ENCODE measurements around the gene MRTFA. TPM values are rescaled to one million over a fixed set of nuclear protein-coding genes. Genes with fewer than 3 reads are reported as not detected.
"Not testable (repeated sequence)": the region's sequence is repeated elsewhere in the genome, so short reads cannot be mapped to it uniquely, and the experiment has no call there.

MRTFA gene
- total RNA-seq, 1 experiment from 2014 or later: 10.5 TPM

DNA sequence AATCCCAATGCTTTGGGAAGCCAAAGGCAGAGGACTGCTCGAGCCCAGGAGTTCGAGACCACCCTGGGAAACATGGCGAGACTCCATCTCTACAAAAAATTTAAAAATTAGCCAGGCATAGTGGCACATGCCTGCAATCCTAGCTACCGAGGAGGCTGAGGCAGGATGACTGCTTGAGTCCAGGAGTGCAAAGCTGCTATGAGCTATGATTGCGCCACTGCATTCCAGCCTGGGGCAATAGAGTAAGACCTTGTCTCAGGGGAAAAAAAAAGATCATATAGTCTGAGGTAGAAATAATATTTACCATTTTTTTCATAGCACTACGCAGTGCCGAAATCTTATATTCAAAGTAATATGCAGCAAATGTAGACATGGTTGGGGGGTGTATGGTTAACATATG lies 47.8 kb downstream of the MRTFA start:
- peak; percentile 32 for DNase-seq (ENCODE audit: low read depth, low spot score)
- in situ Hi-C loops (cut with HindIII; ENCODE audit: low pct_unique_long_range_greater_than_20kb, low sequenced_read_pairs): no loop called here

GRCh38 chr22:40586781-40587180 lies 49.7 kb downstream of the MRTFA start:
- DNase-seq (ENCODE audit: low read depth, low spot score): no peak
- in situ Hi-C loops (cut with HindIII; ENCODE audit: low pct_unique_long_range_greater_than_20kb, low sequenced_read_pairs): no loop called here

GRCh38 chr22:40585310-40585751 lies 51.2 kb downstream of the MRTFA start:
- in situ Hi-C loops (cut with HindIII; ENCODE audit: low pct_unique_long_range_greater_than_20kb, low sequenced_read_pairs): no loop called here
- DNase-seq (ENCODE audit: low read depth, low spot score): no peak

- in situ Hi-C loops (cut with HindIII; ENCODE audit: low pct_unique_long_range_greater_than_20kb, low sequenced_read_pairs); DNase-seq (ENCODE audit: low read depth, low spot score): not testable (repeated sequence)
These were observed 51.8 kb downstream of the MRTFA start for GRCh38 chr22:40584766-40585165.

DNA sequence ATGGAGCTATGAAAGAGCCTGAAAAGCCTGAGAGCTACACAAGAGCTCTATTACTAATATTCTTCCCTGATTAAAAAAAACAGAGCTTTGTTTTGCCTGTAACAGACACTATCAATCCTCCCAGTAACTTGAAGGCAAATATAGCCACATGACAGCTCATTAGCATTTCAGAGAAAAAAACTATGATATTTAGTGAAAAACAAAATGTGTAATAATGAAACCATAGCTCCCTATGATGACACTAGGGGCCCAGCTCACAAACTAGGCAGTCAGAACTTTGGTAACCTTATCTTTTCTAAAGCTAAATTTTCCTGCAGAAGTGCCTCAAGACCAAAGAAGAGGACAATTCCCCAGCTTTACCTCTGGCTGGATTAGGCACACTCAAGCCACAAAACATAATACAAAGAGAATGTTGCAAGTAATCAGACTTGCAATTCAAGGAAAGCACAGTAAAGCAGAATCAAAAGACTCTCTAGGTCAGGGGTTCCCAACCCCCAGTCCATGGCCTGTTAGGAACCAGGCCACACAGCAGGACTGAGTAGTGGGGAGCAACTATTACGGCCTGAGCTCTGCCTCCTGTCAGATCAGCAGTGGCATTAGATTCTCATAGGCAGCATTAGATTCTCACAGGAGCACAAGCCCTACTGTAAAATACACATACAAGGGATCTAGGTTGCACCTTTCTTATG lies 53.3 kb downstream of the MRTFA start:
- in situ Hi-C loops (cut with HindIII; ENCODE audit: low pct_unique_long_range_greater_than_20kb, low sequenced_read_pairs): no loop called here
- no peak for DNase-seq (ENCODE audit: low read depth, low spot score)

GRCh38 chr22:40582063-40582462 lies 54.5 kb downstream of the MRTFA start:
- in situ Hi-C loops (cut with HindIII; ENCODE audit: low pct_unique_long_range_greater_than_20kb, low sequenced_read_pairs): no loop called here
- no peak for DNase-seq (ENCODE audit: low read depth, low spot score)

- no peak for DNase-seq (ENCODE audit: low read depth, low spot score)
- in situ Hi-C loops (cut with HindIII; ENCODE audit: low pct_unique_long_range_greater_than_20kb, low sequenced_read_pairs): no loop called here
These were observed 55.9 kb downstream of the MRTFA start for GRCh38 chr22:40580631-40581030.

- no peak for DNase-seq (ENCODE audit: low read depth, low spot score)
- in situ Hi-C loops (cut with HindIII; ENCODE audit: low pct_unique_long_range_greater_than_20kb, low sequenced_read_pairs): no loop called here
These were observed 58.3 kb downstream of the MRTFA start for GRCh38 chr22:40578171-40578570.

GRCh38 chr22:40572976-40573375 lies 63.5 kb downstream of the MRTFA start:
- DNase-seq (ENCODE audit: low read depth, low spot score): no peak
- in situ Hi-C loops (cut with HindIII; ENCODE audit: low pct_unique_long_range_greater_than_20kb, low sequenced_read_pairs): no loop called here

DNA sequence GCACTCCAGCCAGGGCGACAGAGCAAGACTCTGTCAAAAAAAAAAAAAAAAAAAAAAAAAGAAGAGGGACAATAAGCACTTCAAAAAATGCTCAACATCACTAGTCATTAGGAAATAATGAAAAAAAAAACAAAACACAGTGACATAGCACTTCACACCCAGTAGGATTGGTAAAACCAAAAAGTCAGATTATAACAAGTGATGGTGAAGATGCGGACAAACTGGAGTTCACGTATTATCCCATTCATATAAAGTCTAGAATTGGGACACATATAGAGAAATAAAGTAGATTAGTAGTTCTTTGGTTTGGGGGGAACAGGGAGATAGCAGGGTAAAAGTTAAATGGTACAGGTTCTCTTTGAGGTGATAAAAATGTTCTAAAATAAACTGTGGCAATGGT lies 64.6 kb downstream of the MRTFA start:
- in situ Hi-C loops (cut with HindIII; ENCODE audit: low pct_unique_long_range_greater_than_20kb, low sequenced_read_pairs): no loop called here
- DNase-seq (ENCODE audit: low read depth, low spot score): no peak

DNA sequence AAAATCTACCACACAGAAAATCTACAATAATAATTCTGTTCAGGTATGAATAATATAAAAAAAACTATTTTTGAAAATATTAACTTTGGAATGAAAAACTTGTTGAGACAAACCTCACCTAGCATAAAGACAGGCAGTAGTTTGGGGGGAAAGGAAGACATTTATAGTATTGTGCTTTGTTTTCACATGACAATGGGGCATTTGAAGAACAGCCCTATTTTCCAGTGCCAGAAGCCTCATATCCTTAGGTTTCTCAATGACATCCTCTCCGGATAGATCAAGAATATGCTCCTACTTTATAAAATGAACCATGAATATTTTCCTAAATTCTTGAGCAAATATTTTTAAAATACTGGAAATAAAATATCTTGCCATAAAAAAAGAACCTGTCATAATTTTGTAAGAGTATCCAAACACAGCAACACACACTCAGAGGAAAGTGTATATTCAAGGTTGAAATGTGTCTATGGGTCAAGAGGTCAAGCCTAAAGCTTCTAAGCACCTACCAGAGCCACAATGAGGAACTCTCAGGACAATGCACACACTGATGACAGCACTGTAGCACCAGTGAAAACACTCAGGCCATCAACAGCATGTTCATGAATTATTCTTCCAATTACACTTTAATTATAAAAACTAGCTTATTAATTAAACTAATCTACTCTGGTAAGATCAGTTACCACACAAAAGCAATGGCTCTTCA lies 68.7 kb downstream of the MRTFA start:
- peak; percentile 35 for DNase-seq (ENCODE audit: low read depth, low spot score)
- in situ Hi-C loops (cut with HindIII; ENCODE audit: low pct_unique_long_range_greater_than_20kb, low sequenced_read_pairs): no loop called here

DNA sequence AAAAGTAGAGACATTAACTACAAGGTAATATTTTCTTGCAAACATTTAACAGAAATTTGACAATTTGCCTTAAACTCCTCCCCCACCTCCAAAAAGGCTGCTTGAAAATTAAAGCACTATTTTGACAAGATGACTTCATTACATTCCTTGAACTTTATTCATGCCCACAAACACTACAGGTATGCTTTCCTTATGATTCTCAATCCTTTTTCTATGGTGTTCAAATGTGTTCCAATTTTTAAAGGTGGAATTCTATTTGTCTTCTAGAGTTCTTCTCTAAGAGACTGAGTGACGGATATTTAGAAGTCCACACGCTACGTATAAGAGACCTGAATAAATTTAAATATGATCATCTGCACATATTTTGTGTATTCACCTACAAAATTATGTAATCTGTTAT lies 69.4 kb downstream of the MRTFA start:
- no peak for DNase-seq (ENCODE audit: low read depth, low spot score)
- in situ Hi-C loops (cut with HindIII; ENCODE audit: low pct_unique_long_range_greater_than_20kb, low sequenced_read_pairs): no loop called here

- no peak for DNase-seq (ENCODE audit: low read depth, low spot score)
These were observed 75.5 kb downstream of the MRTFA start for GRCh38 chr22:40560994-40561515.

GRCh38 chr22:40560551-40560950 lies 76.0 kb downstream of the MRTFA start:
- DNase-seq (ENCODE audit: low read depth, low spot score): no peak
- in situ Hi-C loops (cut with HindIII; ENCODE audit: low pct_unique_long_range_greater_than_20kb, low sequenced_read_pairs): no loop called here

More at GRCh38 chr22:40560994-40561515, 75.5 kb downstream of the MRTFA start:
- in situ Hi-C loops (cut with HindIII; ENCODE audit: low pct_unique_long_range_greater_than_20kb, low sequenced_read_pairs): no loop called here

- in situ Hi-C loops (cut with HindIII; ENCODE audit: low pct_unique_long_range_greater_than_20kb, low sequenced_read_pairs): no loop called here
- no peak for DNase-seq (ENCODE audit: low read depth, low spot score)
These were observed 78.5 kb downstream of the MRTFA start for GRCh38 chr22:40557972-40558371.

- in situ Hi-C loops (cut with HindIII; ENCODE audit: low pct_unique_long_range_greater_than_20kb, low sequenced_read_pairs): no loop called here
These were observed 79.9 kb downstream of the MRTFA start for GRCh38 chr22:40556641-40557040.

GRCh38 chr22:40554023-40554422 lies 82.5 kb downstream of the MRTFA start:
- DNase-seq (ENCODE audit: low read depth, low spot score); in situ Hi-C loops (cut with HindIII; ENCODE audit: low pct_unique_long_range_greater_than_20kb, low sequenced_read_pairs): not testable (repeated sequence)

More at GRCh38 chr22:40556641-40557040, 79.9 kb downstream of the MRTFA start:
- DNase-seq (ENCODE audit: low read depth, low spot score): no peak

GRCh38 chr22:40553014-40553554 lies 83.4 kb downstream of the MRTFA start:
- in situ Hi-C loops (cut with HindIII; ENCODE audit: low pct_unique_long_range_greater_than_20kb, low sequenced_read_pairs): no loop called here
- no peak for DNase-seq (ENCODE audit: low read depth, low spot score)

DNA sequence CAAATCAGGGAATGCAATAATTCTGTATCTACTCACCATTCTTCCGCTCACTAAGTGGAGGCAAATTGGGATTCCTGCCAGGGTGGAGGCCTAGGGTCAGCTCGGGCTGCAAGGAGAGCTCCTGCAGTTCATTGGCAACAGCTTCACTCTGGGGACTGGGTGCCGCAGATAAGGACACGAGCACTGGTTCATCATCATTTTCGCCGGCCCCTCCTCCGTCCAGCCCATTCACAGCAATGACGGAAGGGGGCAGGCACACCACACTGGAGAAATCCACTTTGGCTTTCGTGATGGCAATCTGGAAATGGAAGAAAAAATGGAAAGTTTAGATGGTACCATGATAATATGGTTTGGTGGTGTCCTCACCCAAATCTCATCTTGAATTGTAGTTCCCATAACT lies 84.4 kb downstream of the MRTFA start:
- in situ Hi-C loops (cut with HindIII; ENCODE audit: low pct_unique_long_range_greater_than_20kb, low sequenced_read_pairs): no loop called here
- DNase-seq (ENCODE audit: low read depth, low spot score): no peak

Data from SK-MEL-5 (cell line).